ENCODE results near the gene FBXO31. TPM values are rescaled to one million over a fixed set of nuclear protein-coding genes. Genes with fewer than 3 reads are reported as not detected.

FBXO31 gene
- total and polyA plus RNA-seq, 9 of the 15 experiments (the other 6 are each of a cell fraction or from before 2014, with no cell fraction given): 0.18 to 33.3 (median 10.9) TPM

- TF ChIP-seq ZNF277 (CRISPR knock-in tag; IDR thresholded peaks at IDR 0.05; ENCODE audit: borderline replicate concordance): no peak
- 0 out of 2 replicates have a peak, but pooled peaks have one; percentile 71 for TF ChIP-seq ZNF644 (tag; IDR thresholded peaks at IDR 0.05; ENCODE audit: low read depth)
- peak; percentile 100 for TF ChIP-seq CEBPB (tag; IDR thresholded peaks at IDR 0.05)
- TF ChIP-seq CTBP1 (IDR thresholded peaks at IDR 0.05; ENCODE audit: borderline replicate concordance): 0 out of 2 replicates have a peak, but pooled peaks have one; percentile 37
- no peak; the same call in 1 of the 2 replicates for TF ChIP-seq ZNF512 (tag; IDR thresholded peaks at IDR 0.05)
- TF ChIP-seq POLR2AphosphoS2 (IDR thresholded peaks at IDR 0.05; ENCODE audit: low read length): peak; percentile 66; the same call in 1 of the 2 replicates
- no peak for TF ChIP-seq SRSF7 (optimal IDR thresholded peaks at IDR 0.05; ENCODE audit: low read depth, low read length)
- TF ChIP-seq PYGO2 (tag; IDR thresholded peaks at IDR 0.05): peak; percentile 77
- no peak for TF ChIP-seq ZNF561 (CRISPR knock-in tag; conservative IDR thresholded peaks at IDR 0.05)
- no peak for TF ChIP-seq PCBP2 (IDR thresholded peaks at IDR 0.05; ENCODE audit: low read depth, low read length, poor library complexity, severe bottlenecking)
- no peak for TF ChIP-seq ZNF354B (CRISPR knock-in tag; IDR thresholded peaks at IDR 0.05)
- no peak for TF ChIP-seq ZNF253 (CRISPR knock-in tag; conservative IDR thresholded peaks at IDR 0.05)
- TF ChIP-seq E2F4 (CRISPR knock-in tag; IDR thresholded peaks at IDR 0.05; ENCODE audit: low read depth): no peak
- TF ChIP-seq GATAD2B (IDR thresholded peaks at IDR 0.05; ENCODE audit: borderline replicate concordance): no peak; the same call in 1 of the 2 replicates
- peak; percentile 81 for TF ChIP-seq IFI16 (CRISPR knock-in tag; IDR thresholded peaks at IDR 0.05)
- TF ChIP-seq ZNF449 (CRISPR knock-in tag; IDR thresholded peaks at IDR 0.05): peak; percentile 84; the same call in 1 of the 2 replicates
- TF ChIP-seq E2F3 (CRISPR knock-in tag; IDR thresholded peaks at IDR 0.05): 0 out of 2 replicates have a peak, but pooled peaks have one; percentile 22
Observed at GRCh38 chr16:87387942-87388817, 4.6 kb upstream of the FBXO31 start (continued).

Data from K562 (cell line).